PC-9 (cell line): ENCODE results near the gene GLCCI1. TPM values are rescaled to one million over a fixed set of nuclear protein-coding genes. Genes with fewer than 3 reads are reported as not detected.

ENCODE experiments used
- BruUV-seq: library from RNA; stranded (reverse); fragments of 400-500 nt; replicated peaks from 2 replicates; lab custom pipeline; 2021; lab: Mats Ljungman, UMichigan
- CTCF ChIA-PET: fragments of 300-600 bp; sonication (Branson Sonifier 250); formaldehyde crosslinking; loops from one replicate; lab custom pipeline; 2022; ENCODE audit warnings: antibody characterized with exemption; lab: Charles Lee
- POLR2A ChIA-PET: fragments of 300-600 bp; sonication (Branson Sonifier 250); formaldehyde crosslinking; loops from one replicate; lab custom pipeline; 2022; ENCODE audit warnings: antibody characterized with exemption; ENCODE audit not compliant: unreplicated experiment; lab: Charles Lee
- DNase-seq, 2 experiments: peaks; one replicate each; pipeline versions ENCODE4 v3.0.0 to v3.0.0-alpha.2; 2015 to 2022; ENCODE audit warnings: mixed read lengths in 1 of 2
- H2AFZ ChIP-seq: fragments of 200-600 bp; sonication (generic); 2 replicates; pipeline ENCODE4 v1.8.1; 2017; ENCODE audit warnings: antibody characterized with exemption
- H3F3A ChIP-seq: fragments of 200-600 bp; sonication (generic); 2 replicates; pipeline ENCODE4 v1.8.1; 2017; ENCODE audit warnings: antibody characterized with exemption, mild to moderate bottlenecking, low read depth; ENCODE audit not compliant: insufficient read depth
- H3K27ac ChIP-seq: fragments of 200-600 bp; sonication (generic); 2 replicates; pipeline ENCODE4 v1.6.1; 2016; ENCODE audit warnings: mixed run types
- H3K27me3 ChIP-seq: fragments of 200-600 bp; sonication (generic); 2 replicates; pipeline ENCODE4 v1.6.1; 2016; ENCODE audit warnings: low read depth, mixed run types; ENCODE audit not compliant: insufficient read depth
- H3K36me3 ChIP-seq: fragments of 200-600 bp; sonication (generic); 2 replicates; pipeline ENCODE4 v1.6.1; 2016; ENCODE audit warnings: low read depth, mixed run types
- H3K4me1 ChIP-seq: fragments of 200-600 bp; sonication (generic); replicated peaks from 2 replicates; pipeline ENCODE4 v1.6.1; 2016; ENCODE audit warnings: mixed run types; ENCODE audit not compliant: insufficient read depth
- H3K4me2 ChIP-seq: fragments of 200-600 bp; sonication (generic); 2 replicates; pipeline ENCODE4 v1.6.1; 2017; ENCODE audit warnings: mixed run types
- H3K4me3 ChIP-seq: fragments of 200-600 bp; sonication (generic); 2 replicates; pipeline ENCODE4 v1.6.1; 2016; ENCODE audit warnings: mixed run types
- H3K79me2 ChIP-seq: fragments of 200-600 bp; sonication (generic); 2 replicates; pipeline ENCODE4 v1.6.1; 2017; ENCODE audit warnings: low read depth, mixed run types
- H3K9me2 ChIP-seq: fragments of 200-600 bp; sonication (generic); 2 replicates; pipeline ENCODE4 v1.8.1; 2017; ENCODE audit warnings: mild to moderate bottlenecking; ENCODE audit not compliant: insufficient read depth
- H3K9me3 ChIP-seq: fragments of 200-600 bp; sonication (generic); 2 replicates; pipeline ENCODE4 v1.8.1; 2016; ENCODE audit warnings: low read depth; ENCODE audit not compliant: insufficient read depth
- H4K20me1 ChIP-seq: fragments of 200-600 bp; sonication (generic); 2 replicates; pipeline ENCODE4 v1.8.1; 2017; ENCODE audit not compliant: insufficient read depth
- CTCF ChIP-seq: fragments of 200-600 bp; sonication (generic); conservative IDR thresholded peaks from 2 replicates; pipeline ENCODE4 v1.6.1; 2017; ENCODE audit warnings: mixed run types, antibody characterized with exemption, mild to moderate bottlenecking, moderate library complexity
- EZH2 ChIP-seq: fragments of 200-600 bp; sonication (generic); IDR thresholded peaks from 2 replicates; pipeline ENCODE4 v1.8.0; 2017; ENCODE audit warnings: antibody characterized with exemption, low read depth
- intact Hi-C: fragments of 100-400 bp; cut with micrococcal nuclease; formaldehyde crosslinking; loops from one replicate; pipeline ENCODE4 v1.10.0; 2022; ENCODE audit not compliant: unreplicated experiment
- total RNA-seq: library from RNA; stranded (reverse); gene quantifications from 2 replicates; pipeline ENCODE4 v1.2.3, GENCODE V29; 2021

The GLCCI1 gene
- total RNA-seq, 1 experiment from 2014 or later = 42.1 TPM

GRCh38 chr7:8103282-8103681 lies 134.7 kb downstream of the GLCCI1 start:
- no TSS peak for BruUV-seq
- H4K20me1 ChIP-seq = no peaks in the 10 kb centered on the region
- CTCF ChIA-PET = no interaction called here

DNA sequence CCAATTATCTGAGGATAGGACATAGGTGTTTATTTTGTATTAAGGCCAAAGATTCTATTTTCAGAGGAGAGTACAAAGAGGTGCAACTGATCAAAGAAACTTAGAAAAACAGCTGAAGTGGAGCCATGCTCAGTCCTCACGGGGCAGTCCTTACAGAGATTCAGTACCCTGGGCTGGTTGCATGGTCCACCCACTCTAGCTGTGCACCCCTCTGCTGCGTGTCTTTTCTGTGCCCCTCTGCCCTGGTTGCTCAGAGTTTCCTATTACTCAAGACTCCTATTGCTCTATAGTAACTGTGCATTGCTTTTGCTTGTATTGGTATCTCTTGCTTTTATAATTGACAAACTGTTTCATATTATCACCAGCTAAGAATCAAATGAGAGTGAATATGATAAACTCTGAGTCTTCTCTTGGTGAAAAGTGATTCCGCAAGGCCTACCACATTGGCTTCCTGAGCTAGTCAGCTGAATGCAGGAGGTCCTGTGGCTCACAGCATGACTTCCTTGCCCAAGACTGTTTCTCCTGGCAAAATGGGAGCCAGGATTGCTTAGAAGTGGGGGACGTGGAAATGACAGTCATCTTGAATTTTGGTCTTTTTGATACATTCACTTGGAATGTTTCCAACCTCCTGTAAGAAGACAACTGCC lies 137.0 kb downstream of the GLCCI1 start:
- intact Hi-C loops = no loop called here
- ChIA-PET POLR2A (no interaction called here), CTCF (no interaction called here)
- Histone ChIP-seq H2AFZ (no peak overlapping the region), H3K27me3 (no peaks in the 10 kb centered on the region), H3F3A (peaks cover 11% of the 10 kb centered on the region; the same call in 1 of the 2 replicates), H4K20me1 (no peaks in the 10 kb centered on the region), H3K27ac (no peak overlapping the region), H3K9me2 (no peaks in the 10 kb centered on the region), H3K4me3 (no peak overlapping the region), H3K79me2 (no peaks in the 10 kb centered on the region), H3K36me3 (no peaks in the 10 kb centered on the region), H3K9me3 (no peaks in the 10 kb centered on the region; the same call in 1 of the 2 replicates), H3K4me1 (peaks cover 14% of the 10 kb centered on the region), H3K4me2 (no peak overlapping the region)
- TF ChIP-seq CTCF (no peak), EZH2 (no peak)
- DNase-seq = no peak
- no TSS peak for BruUV-seq

More at GRCh38 chr7:8103282-8103681, 134.7 kb downstream of the GLCCI1 start:
- TF ChIP-seq CTCF (no peak), EZH2 (no peak)
- no peaks in the 10 kb centered on the region for H3K36me3 ChIP-seq
- no peak for DNase-seq
- H3K9me2 ChIP-seq = no peaks in the 10 kb centered on the region
- H3K4me1 ChIP-seq = no peaks in the 10 kb centered on the region
- H3K4me3 ChIP-seq = no peak overlapping the region
- no peak overlapping the region for H3K27ac ChIP-seq
- no peaks in the 10 kb centered on the region for H3F3A ChIP-seq
- POLR2A ChIA-PET = no interaction called here
- peaks cover 5% of the 10 kb centered on the region for H3K9me3 ChIP-seq
- no peak overlapping the region for H3K4me2 ChIP-seq
- intact Hi-C loops = no loop called here
- no peaks in the 10 kb centered on the region for H3K79me2 ChIP-seq
- no peak overlapping the region for H2AFZ ChIP-seq
- no peaks in the 10 kb centered on the region for H3K27me3 ChIP-seq

- Histone ChIP-seq H3K9me2 (no peaks in the 10 kb centered on the region), H3K4me2 (peak overlapping the region; percentile 8; the same call in 1 of the 2 replicates), H3K79me2 (no peaks in the 10 kb centered on the region), H3K4me1 (peaks cover 14% of the 10 kb centered on the region), H4K20me1 (no peaks in the 10 kb centered on the region), H3K27me3 (no peaks in the 10 kb centered on the region), H3F3A (peaks cover 11% of the 10 kb centered on the region; the same call in 1 of the 2 replicates), H3K36me3 (no peaks in the 10 kb centered on the region), H3K9me3 (no peaks in the 10 kb centered on the region), H2AFZ (no peak overlapping the region), H3K4me3 (no peak overlapping the region), H3K27ac (no peak overlapping the region)
- intact Hi-C loops = no loop called here
- no TSS peak for BruUV-seq
- peak; percentile 9 to 56 for DNase-seq
- TF ChIP-seq EZH2 = no peak
- no peak for TF ChIP-seq CTCF
- CTCF ChIA-PET = no interaction called here
- POLR2A ChIA-PET = no interaction called here
These were observed 140.8 kb downstream of the GLCCI1 start for GRCh38 chr7:8109196-8110022.
